HG02798 (cell line): ENCODE data around the gene CLEC4F.
"Not testable (repeated sequence)": the region's sequence is repeated elsewhere in the genome, so short reads cannot be mapped to it uniquely, and the experiment has no call there.

ENCODE experiments used
- ATAC-seq: cut with Tn5 transposase; IDR thresholded peaks from one replicate; pipeline ENCODE4 v1.9.1; 2021; ENCODE audit warnings: mild to moderate bottlenecking; ENCODE audit not compliant: unreplicated experiment, poor library complexity

CLEC4F gene

DNA sequence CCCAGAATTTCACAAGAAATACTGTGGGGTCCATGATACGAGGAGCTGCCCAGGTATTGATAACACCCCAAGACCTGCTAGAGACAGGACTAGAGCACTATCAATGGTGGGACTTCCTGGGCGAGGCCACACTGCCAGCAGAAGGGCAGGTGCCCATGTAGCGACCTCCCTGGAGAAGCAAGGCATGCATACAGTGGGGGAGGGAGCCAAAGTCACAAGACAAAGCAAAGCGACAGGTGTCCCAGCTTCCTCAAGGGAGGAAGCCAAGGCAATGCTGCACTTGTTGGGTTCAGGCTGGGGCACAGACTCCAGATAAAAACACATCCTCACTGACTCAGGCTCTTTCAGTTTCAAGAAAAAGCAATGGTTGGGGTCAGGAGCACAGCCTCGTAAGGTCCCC is 7.7 kb upstream of the CLEC4F start:
- ATAC-seq = no peak

DNA sequence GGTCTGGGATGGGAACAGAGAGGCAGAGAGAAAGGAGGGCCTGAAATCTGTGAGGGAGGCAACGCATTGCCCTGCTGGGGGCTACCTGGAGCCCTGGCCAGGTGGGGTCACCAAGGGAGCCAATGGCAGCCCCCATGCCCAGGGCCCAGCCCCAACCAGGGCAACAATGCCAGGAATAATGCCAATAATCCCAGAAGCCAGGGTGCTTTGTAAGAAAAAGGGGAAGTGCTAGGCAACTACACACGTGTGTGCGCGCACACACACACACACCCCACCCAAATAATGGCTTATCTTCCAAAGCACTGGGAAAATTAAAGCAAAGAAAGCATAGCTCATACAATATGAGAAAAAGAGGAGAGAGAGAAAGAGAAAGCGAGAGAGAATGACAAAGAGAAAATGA is 7.0 kb upstream of the CLEC4F start:
- ATAC-seq = no peak

DNA sequence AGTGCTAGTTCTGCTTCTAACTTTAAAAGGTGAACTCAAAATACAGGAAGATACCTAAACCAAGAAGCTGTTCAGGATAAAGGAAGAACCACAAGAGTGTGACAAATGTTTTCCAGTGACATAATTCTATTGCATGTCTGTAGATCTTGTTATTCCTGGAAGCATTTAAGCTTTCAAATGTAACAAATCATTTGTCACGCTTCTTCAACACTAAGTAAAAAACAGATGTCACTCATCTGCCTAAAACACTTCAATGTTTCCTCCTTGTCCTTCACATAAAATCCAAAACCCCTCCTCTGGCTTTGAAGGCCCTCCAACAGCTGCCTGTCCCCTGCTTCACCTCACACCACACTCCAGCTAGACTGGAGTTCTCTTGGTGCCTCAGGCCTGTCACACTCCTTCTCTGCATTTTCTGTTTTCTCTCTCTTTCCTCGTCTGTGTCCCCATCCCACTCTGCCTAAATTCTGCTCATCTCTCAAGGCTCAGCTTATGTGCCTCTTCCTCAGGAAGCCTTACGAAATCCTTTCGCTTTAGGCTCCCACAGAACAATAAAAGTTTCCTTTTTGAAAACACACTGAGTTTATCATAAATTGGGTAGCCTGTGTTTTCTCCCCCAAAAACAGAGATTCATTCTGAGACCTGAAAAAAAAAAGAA is 6.4 kb upstream of the CLEC4F start:
- ATAC-seq = no peak

DNA sequence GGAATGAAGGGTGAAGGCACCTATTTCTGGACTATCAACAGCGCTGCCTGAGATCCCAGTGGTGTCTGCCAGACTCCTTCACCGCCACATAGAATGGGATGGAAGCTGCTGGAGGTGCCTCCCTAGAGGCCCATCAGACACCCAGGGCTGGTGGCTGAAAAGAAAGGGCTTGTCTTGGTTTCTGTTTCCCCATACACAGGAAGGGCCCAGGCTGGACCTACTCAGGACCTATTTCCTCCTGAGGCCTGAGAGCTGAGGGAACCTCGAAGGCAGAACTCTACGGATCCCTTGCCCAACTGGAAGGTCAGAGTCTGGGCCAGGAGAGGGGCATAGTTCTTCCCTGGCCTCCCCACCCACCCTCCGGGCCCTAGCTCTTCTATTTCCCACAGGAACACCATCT is 2.9 kb upstream of the CLEC4F start:
- no peak for ATAC-seq

DNA sequence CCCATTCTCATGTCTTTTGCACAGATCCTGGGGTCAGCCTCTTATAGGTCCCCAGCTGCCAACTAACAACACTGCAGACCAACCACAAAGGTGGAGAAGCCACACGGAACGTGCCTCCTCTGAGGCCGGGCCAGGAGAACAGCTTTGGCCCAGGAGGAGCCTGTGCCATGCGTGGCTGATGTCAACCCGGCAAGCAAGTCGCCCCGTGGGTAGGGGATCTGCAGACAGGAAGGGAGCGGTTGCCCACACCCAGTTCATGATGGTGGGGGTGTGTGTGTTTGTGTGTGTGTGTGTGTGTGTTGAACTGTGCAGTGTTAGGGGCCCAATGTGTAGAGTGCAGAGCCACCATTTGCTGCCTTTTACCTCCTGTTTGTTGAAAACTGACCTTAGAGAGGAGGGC is 2.4 kb upstream of the CLEC4F start:
- ATAC-seq = no peak

DNA sequence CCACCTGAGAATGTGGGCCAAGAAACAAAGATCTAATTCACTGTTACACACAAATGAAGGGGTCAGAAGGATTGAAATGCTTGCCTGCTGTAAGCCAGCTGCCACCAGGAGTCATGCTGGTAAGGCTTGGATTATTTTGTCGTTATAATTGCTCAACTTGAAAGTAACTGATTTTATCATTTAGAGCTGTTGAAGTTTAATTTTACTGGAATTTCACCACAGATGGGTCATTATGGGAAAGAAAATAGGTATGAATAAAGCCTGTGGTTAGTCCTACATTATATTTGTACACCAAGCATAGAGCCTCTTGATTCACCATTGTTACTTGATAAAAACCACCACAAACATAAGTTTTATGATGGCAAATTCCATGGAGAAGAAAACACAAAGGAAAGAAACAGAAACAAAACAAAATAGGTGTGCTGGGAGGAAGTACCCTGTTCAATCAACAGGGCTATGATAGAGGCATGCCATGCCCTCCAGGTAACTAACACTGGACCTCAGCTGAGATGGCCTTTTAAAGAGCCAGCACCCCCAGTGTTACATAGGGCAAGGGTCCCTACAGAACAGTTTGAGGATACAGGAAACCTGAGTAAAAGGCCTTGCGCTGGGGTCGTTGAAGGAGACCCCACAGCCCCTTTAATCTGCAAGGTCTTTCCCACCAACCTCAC is 3.0 kb downstream of the CLEC4F start:
- no peak for ATAC-seq

DNA sequence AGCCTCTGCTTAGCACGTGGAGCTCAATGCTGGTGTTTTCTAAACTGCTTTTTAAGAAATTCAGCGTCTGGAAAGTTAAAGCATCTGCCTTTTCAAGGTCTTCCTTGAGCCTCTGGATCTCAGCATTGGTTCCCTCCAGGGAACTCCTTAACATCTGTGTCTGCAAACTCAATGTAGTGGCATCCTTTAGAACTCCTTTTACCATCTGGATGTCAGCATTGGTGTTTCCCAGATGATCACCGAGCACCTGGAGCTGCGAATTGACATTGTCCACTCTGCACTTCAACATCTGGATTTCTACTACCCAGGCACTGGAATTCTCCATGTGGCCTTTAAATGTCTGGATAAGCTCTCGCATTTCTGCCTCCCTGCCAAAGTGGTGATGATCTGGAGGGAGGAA is 3.7 kb downstream of the CLEC4F start:
- no peak for ATAC-seq

DNA sequence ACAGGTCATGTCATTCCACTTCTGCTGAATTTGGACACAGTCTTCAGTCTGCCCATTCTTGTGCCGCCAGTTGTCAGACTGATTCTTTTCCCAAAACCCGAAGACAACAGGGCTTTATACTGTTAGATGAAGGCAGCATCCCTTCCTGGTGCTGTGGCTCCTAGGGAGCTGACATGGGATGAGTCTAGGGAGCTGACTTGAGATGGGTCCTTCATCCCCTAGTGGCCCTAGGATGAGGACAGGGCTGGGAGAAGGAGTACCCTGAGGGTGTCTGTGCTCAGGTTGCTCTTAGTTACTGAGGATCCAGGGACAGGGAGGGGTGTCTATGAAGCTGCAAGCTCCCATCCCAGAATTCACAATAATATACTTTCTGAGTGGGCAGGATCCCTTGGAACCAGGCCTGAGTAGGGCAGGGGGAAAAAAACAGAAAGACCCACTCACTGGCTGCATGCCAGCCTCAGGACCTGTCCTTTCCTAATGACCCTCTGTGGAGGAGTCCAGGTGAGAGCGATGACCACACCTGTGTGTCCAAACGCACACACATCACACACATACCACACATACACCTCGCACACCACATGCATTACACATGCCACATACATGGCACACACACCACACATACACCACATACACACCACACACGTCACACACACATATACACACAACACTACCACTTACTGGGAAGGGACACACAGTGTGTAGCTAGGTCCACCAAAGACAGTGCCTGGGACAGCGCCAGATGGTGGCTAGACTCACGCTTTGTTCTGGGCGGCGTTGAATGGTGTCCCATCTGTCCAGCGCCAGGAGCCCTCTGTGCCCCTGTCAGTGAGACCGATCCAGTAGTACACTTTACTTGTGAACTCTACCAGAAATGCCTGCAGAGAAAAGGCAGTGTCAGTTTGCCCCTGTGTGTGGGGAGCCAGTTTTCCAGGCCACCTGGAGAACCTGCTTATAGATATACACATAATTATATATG is 11.1 kb downstream of the CLEC4F start:
- ATAC-seq = no peak

DNA sequence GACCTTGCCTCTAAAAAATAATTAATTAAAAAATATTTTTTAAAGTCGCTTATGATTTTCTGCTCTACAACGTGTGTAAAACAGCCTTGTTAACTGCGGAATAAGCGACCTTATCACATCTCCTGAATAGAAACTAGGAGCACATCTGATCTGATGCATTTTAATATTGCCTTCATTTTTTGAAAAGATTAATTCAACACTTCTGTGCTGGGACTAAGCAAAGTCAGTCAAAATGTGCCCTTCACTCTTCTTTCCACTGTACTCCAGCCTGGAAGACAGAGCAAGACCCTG is 12.6 kb downstream of the CLEC4F start:
- no peak for ATAC-seq

DNA sequence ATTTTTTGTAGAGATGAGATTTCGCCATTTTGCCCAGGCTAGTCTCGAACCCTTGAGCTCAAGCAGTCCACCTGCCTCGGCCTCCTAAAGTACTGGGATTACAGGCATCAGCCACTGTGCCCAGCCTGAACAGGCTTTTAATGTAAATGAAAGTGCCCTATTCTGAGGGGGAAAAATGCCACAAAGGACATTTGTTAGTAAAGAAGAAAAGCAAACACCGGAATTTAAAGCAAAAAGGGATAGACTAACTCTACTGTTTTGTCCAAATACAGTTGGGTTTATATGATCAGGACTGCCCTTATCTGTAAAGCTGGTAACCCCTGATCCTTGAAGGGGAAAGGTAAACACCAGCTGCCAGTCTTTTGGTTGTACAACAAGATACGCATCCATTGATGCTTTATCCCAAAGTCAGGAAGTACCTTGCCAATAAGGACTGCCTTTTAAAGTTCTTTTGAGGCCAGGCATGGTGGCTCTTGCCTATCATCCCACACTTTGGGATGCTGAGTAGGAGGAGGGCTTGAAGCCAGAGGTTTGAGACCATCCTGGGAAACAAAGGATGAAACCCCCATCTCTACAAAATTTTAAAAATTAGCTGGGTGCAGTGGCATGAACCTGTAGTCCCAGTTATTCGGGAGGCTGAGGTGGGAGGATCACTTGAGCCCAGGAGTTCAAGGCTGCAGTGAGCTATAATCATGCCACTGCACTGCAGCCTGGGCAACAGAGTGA is 13.1 kb downstream of the CLEC4F start:
- ATAC-seq = no peak

DNA sequence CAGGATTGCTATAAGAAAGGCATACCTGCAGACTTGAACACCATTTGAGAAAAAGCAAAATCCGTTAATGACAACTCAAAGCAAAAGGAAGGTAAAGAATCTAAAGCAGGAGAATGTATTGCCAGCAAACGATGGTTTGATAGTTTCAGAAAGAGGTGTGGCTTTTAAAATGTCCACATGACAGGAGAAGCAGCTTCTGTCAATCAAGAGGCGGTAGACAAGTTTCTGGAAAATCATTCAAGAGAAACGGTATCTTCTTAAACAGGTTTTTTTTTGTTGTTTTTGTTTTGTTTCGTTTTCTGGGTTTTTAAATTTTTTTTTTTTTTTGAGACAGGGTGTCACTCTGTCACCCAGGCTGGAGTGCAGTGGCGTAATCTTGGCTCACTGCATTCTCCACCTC is 13.8 kb downstream of the CLEC4F start:
- no peak for ATAC-seq

DNA sequence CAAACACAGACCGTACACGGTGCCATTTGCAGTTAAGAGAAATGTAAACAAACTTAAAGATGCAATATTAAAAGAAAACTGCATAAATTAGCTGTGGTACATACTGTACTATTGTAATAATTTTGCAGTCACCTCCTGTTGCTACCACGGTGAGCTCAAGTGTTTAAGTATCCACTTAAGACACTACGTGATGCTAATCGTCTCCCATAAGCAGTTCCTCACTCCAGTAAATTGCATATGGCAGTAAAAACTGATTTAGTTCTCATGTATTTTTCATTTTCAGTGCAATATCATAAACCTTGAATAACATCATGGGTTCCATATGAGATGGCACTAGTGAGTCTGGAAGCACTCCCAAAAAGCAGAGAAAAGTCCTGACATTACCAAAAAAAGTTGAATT is 14.4 kb downstream of the CLEC4F start:
- ATAC-seq = no peak

DNA sequence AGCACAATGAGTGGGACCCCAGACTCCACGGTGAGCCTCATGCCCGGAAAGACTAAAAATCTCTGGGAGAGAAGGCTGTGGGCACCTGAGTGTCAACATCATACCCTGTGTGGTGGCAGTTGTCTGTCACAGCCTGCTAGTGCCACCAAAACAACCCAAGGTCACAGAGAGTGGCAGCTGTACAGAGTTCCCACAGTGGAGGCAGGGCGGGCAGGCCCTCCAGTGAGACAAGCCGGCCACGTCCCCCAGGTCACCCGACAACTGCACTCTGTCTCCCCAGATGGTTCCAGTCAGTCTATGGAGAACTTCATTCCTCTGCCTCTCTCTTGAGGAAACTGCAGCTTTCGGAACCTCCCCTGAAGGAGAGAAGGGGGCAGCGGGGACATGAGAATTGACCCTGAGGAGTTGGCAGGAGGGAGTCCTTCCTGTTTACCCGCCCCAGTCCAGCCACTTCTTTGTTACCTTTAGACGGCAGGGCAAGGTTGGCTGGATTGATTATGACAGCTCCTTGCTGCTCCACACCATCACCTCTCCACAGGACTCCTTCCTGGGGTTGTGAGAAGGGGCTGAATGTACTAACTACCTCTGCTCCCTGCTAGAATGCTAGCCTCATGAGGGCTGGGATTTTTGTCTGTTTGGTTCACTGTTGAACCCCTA is 18.7 kb downstream of the CLEC4F start:
- no peak for ATAC-seq

DNA sequence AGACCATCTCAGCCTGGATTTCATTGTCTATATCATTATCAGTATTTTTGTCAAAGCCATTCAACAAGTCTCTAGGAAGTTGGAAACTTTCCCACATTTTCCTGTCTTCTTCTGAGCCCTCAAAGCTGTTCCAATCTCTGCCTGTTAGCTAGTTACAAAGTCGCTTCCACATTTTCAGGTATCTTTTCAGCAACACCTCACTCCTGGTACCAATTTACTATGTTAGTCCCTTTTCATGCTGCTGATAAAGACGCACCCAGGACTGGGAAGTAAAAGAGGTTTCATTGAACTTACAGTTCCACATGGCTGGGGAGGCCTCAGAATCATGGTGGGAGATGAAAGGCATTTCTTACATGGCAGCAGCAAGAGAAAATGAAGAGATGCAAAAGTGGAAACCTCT is 20.7 kb downstream of the CLEC4F start:
- ATAC-seq = no peak

DNA sequence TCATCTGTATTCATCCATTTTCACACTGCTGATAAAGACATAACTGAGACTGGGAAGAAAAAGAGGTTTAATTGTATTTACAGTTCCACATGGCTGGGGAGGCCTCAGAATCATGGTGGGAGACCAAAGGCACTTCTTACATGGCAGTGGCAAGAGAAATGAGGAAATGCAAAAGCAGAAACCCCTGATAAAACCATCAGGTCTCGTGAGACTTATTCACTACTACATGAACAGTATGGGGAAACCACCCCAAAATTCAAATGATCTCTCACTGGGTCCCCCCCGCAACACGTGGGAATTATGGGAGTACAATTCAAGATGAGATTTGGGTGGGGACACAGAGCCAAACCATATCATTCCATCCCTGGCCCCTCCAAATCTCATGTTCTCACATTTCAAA is 22.4 kb downstream of the CLEC4F start:
- ATAC-seq = not testable (repeated sequence)

DNA sequence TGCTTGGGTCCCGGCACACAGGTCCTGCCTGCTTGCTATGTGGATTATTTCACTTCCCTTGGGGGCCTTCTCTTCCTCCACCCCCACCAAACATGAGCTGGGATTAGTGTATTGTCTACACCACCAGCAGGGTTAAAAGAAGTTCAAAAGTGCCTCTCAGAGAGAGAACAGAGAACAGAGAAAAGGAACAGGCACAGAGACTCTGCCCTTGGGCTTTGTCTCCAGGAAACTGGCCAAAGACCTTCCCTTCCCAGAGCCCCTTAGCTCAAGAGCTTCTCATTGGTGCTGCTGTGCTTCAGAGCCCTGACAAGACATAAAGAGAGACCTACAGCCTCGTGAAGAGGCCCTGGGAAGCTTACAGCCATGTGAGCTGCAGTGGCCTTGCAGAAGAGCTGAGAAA is 22.9 kb downstream of the CLEC4F start:
- ATAC-seq = no peak

DNA sequence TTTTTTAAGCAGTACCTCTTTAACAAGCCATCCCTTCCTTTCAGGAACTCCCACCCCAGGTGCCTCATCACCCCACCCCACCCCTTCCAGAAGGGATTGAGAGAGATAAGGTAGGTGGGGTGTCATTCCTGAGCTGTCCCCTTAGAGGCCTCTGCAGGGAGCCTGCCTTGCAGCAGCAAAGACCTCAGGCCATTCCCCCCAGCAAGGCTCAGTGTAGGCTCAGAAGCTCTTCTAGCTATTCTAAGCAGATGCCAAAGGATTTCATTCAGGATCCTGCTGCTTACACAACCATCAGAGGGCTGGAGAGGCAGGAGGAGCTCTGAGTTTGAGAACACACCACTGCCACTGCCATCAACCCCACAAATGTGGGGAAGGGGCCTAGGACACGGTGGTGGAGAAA is 24.1 kb downstream of the CLEC4F start:
- no peak for ATAC-seq

DNA sequence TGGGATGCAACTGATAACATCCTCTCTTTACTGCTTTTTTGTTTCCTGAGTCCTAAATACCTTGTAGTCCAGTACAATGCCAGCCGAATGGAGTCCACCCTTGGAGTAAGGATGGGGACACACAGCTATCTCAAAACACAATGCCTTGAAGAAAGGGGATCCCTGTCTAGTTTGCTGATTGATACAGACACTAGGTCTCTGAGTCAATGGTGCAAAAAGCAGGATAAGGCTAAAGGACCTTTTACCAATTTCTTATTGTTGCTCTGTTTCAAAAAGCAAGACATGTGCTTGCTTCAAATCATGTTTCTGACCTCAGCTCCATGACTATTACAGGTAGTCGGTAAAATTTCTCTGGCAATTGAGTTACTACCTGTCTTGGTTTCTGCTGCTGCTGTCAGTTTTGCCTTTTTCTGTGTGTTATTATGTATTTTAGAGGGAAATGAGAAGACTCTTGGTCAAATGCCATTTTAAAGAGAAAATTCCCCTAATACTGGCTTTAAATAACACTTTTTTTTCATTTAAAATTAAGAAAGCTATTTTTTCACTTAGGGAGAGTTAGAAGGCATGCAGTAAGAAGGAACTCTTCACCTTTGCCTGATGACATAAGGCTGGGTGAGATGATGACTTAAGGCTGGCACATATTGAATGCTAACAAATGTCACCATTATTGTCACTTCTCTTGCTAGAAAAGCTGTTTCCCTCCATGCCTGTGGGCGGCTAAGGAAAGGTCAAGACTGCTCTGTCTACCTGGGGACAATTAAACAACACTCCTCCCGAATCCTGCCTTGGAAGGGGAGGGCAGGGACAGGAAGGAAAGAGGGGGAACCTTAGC is 25.0 kb downstream of the CLEC4F start:
- no peak for ATAC-seq

DNA sequence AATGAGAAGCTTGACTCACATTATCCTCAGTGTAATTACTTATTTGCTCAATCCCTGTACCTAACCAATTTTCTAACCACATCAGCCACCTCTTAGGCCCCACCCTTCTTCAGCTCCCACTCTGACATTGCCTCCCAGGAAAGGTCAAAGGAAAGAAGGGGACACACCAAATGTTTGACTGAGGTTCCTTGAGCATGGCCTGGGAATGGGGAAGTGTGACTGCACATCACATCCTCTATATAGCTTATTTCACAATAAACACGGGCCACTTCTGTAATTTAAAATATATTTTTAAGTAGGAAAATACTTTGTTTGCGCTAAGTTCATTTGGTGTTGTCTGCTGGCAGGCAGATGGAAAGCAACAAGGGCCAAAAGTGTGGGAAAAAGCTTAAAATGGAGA is 26.9 kb downstream of the CLEC4F start:
- no peak for ATAC-seq
